Ovary (tissue), 9 donors: Measurements from ENCODE around the gene CPNE4. TPM values are rescaled to one million over a fixed set of nuclear protein-coding genes. Genes with fewer than 3 reads are reported as not detected.

ENCODE experiments used
- DNase-seq, 5 donors: peaks; one replicate each; pipeline ENCODE4 v3.0.0-alpha.2; 2019 to 2020
- H3K27ac ChIP-seq, 2 donors: fragments of 200-600 bp; one replicate each; pipeline versions ENCODE4 v1.5.1 to v1.8.0; 2019 to 2022
- H3K27me3 ChIP-seq: fragments of 200-600 bp; one replicate; pipeline ENCODE4 v1.8.0; 2022
- H3K36me3 ChIP-seq: fragments of 200-600 bp; sonication (generic); one replicate; pipeline ENCODE4 v1.5.1; 2019
- H3K4me1 ChIP-seq: one replicate; pipeline ENCODE4 v1.8.1; 2013; ENCODE audit warnings: mild to moderate bottlenecking, moderate library complexity; ENCODE audit not compliant: insufficient read depth
- H3K4me3 ChIP-seq: fragments of 200-600 bp; sonication (generic); one replicate; pipeline ENCODE4 v1.5.1; 2017
- H3K9me3 ChIP-seq, 2 donors: fragments of 200-600 bp in 1 of 2; sonication (generic) in 1 of 2; one replicate each; pipeline versions ENCODE4 v1.5.1 to v1.8.1; 2013 to 2019; ENCODE audit warnings: mild to moderate bottlenecking in 1 of 2, moderate library complexity in 1 of 2
- EP300 ChIP-seq: sonication (generic); formaldehyde crosslinking; IDR thresholded peaks from one replicate; pipeline ENCODE4 v1.6.1; 2017; ENCODE audit warnings: antibody characterized with exemption
- POLR2A ChIP-seq: fragments of 450-650 bp; IDR thresholded peaks from one replicate; pipeline ENCODE4 v1.6.1; 2017; ENCODE audit warnings: antibody characterized with exemption, mild to moderate bottlenecking, moderate library complexity
- WGBS, 3 donors: extraction: QIAGEN DNeasy Blood & Tissue Kit in 1 of 3; methylation state at CpG; one replicate each; pipeline versions ENCODE4 v1.1.5 to v1.1.7; 2013 to 2017; 5-methylcytosine and 5-hydroxymethylcytosine counted together
- intact Hi-C, 4 donors: fragments of 100-400 bp; cut with DNase I; formaldehyde crosslinking; loops; one replicate each; pipeline versions ENCODE4 v1.11.0 to v1.15.1; 2022 to 2023
- polyA plus RNA-seq, 2 donors: library from polyadenylated mRNA; stranded (reverse); fragments of 200-250 nt in 1 of 2; fragments of 350-450 nt in 1 of 2; fragmentation: Illumina TruSeq in 1 of 2; extraction: RNeasy Lipid Tissue Mini Kit (QIAGEN cat#74804) in 1 of 2; gene quantifications; one replicate each; pipeline ENCODE4 v1.2.3, GENCODE V29; 2013 to 2014
- total RNA-seq, 7 donors: library from RNA; depleted of rRNA in 2 of 7; stranded (reverse); fragments of >200 nt in 2 of 7; fragmentation: NEBNext Ultra II Directional in 3 of 7; extraction: Animal tissue kit (Norgen Biotek cat#: 25700) in 3 of 7; gene quantifications; one replicate each; pipeline versions ENCODE4 v1.1.0 to v1.2.4, GENCODE V29; 2016 to 2023
- TF ChIP-seq, protein P1 (sequence below), 3 donors: fragments of 450-650 bp in 2 of 3; fragments of 200-600 bp in 1 of 3; IDR thresholded peaks; one replicate each; pipeline versions ENCODE4 v1.5.1 to v1.8.0; 2016 to 2022; ENCODE audit warnings: antibody characterized with exemption in 3 of 3, mild to moderate bottlenecking in 1 of 3
- donor health status: DM: no; HTN: no; CAD: no; lungs with moderate emphysema.
- donor health status: DM: no; HTN: no; CAD: no.
- donor health status: Bipolar disorder and iron deficiency.
- donor health status: DM: yes; HTN: yes; CAD: no.
- donor health status: DM: no; HTN: no; CAD: no.
- donor health status: DM: yes; HTN: yes; CAD: no.

The CPNE4 gene
- total and polyA plus RNA-seq, 9 donors = 0.11 to 0.27 (median 0.13) TPM; not detected in 6

DNA sequence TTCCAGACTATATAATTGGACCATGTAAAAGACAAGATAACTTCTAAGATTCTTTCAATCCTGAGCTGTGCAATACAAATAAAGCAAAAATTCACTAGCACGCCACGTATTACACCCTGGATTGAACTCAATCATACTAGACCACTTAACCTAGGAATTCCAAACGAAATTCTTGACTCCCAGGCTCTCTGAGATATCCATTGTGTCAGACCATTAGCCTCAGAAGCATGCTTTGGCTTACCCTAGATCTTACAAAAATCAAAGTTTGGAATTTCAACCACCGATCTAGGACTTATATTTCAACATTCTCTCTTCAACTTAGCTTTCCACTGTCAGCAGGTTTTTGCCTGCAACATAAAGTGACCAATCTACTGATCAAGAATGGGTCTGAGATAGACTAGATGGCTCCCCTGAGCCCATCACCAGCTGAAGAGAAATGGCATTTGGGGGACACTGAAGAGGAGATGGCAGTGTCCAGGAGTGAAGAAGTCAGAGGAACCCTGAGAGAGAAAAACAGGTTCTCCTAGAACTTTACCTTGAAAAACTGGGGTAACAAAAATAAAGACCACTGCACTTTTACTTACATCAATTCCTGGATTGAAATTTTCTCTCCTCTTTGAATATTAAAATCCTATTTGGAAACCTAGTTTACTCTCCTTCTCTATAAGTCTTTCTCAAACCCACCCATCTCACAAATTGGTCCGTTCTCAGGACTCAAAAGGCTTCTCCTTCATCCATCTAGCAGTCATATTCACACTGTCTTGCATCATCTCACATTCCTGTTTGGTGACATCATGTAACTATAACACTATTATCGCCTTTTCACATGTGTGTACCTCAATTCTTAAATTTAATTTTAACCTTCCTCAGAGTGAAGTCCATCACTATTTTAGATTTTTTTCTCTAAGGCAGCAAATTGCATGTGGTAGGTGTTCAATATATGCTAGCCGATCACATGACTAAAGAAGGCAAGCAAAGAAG lies 18.5 kb downstream of the CPNE4 start:
- Histone ChIP-seq H3K27me3 (no peaks in the 10 kb centered on the region), H3K4me3 (no peak overlapping the region), H3K27ac (no peak overlapping the region), H3K36me3 (no peaks in the 10 kb centered on the region), H3K4me1 (no peaks in the 10 kb centered on the region), H3K9me3 (no peaks in the 10 kb centered on the region)
- WGBS, 3 donors = 64 to 75% (median 65%) methylated on average over 7 of the region's 7 CpGs
- TF ChIP-seq POLR2A (no peak), EP300 (no peak)
- TF ChIP-seq, protein P1, sequence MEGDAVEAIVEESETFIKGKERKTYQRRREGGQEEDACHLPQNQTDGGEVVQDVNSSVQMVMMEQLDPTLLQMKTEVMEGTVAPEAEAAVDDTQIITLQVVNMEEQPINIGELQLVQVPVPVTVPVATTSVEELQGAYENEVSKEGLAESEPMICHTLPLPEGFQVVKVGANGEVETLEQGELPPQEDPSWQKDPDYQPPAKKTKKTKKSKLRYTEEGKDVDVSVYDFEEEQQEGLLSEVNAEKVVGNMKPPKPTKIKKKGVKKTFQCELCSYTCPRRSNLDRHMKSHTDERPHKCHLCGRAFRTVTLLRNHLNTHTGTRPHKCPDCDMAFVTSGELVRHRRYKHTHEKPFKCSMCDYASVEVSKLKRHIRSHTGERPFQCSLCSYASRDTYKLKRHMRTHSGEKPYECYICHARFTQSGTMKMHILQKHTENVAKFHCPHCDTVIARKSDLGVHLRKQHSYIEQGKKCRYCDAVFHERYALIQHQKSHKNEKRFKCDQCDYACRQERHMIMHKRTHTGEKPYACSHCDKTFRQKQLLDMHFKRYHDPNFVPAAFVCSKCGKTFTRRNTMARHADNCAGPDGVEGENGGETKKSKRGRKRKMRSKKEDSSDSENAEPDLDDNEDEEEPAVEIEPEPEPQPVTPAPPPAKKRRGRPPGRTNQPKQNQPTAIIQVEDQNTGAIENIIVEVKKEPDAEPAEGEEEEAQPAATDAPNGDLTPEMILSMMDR (IDR thresholded peaks at IDR 0.05) = no peak
- no peak for DNase-seq
- intact Hi-C loops = no loop called here

DNA sequence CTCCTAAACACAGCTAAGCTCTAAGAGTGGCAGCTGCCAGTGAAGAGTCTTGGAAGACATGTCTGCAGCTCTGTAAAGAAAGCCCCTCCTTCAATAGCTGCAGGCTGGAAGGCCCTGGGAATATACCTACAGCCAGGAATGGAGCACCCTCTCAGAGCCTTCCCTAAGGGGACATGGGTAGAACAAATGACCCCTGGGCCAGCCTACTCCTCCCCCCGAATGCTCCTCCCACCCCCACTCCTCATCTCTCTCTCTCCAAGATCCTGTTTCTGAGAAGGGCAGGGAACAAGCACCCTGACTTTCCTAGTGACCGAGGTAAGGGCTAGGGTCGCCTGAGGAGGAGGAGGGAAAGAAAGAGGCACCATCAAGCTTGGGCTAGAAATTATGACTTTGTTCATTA lies 20.7 kb downstream of the CPNE4 start:
- Histone ChIP-seq H3K4me1 (no peaks in the 10 kb centered on the region), H3K27me3 (no peaks in the 10 kb centered on the region), H3K9me3 (no peaks in the 10 kb centered on the region), H3K36me3 (no peaks in the 10 kb centered on the region), H3K27ac (no peak overlapping the region), H3K4me3 (no peak overlapping the region)
- intact Hi-C loops = no loop called here
- TF ChIP-seq, protein P1 (IDR thresholded peaks at IDR 0.05) = no peak
- no peak for TF ChIP-seq POLR2A
- no peak for TF ChIP-seq EP300
- WGBS, 3 donors = 45 to 56% (median 56%) methylated on average over 3 of the region's 3 CpGs
- DNase-seq = no peak

DNA sequence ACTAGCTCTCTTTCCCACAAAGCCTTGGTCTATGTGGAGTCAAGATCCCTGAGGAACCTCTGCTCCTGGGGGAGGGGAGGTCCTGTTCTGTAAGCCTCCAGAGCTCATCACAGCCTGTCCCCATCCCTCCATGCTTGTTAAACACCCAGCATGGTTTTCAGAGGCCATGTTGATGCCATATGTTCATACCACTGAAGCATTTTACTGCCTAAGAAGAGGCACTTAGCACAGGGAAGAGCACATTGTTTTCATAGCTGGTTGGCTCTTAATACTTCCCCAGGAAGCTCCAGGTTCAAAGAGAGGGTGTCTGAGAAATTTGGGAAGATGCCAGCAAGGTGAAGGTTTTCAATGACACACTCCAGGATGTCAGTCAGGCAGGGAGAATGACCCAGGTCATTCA lies 25.6 kb downstream of the CPNE4 start:
- Histone ChIP-seq H3K4me3 (no peak overlapping the region), H3K4me1 (no peaks in the 10 kb centered on the region), H3K27ac (no peak overlapping the region), H3K9me3 (no peaks in the 10 kb centered on the region), H3K27me3 (no peaks in the 10 kb centered on the region), H3K36me3 (no peaks in the 10 kb centered on the region)
- TF ChIP-seq EP300 (no peak), POLR2A (no peak)
- TF ChIP-seq, protein P1 (IDR thresholded peaks at IDR 0.05) = no peak
- no peak for DNase-seq
- intact Hi-C loops = no loop called here

DNA sequence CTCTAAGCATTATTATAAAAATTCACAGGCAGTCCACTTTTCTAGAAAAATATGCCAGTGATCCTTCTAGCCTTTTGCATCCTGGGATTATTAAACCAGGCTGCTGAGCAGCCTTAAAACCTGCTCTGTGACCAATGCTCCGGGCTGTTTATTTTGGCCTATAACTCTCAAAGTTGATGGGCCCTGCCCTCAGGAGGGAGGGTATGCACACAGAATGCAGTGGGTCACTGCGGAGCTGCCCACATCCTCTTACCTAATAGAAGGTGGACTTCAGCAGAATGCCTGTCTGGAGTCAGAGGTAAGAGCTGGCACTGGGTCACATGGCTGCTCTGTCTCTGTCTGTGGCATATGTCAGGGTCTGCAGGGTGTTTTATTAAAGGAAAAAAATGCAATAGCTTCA lies 26.0 kb downstream of the CPNE4 start:
- Histone ChIP-seq H3K4me3 (no peak overlapping the region), H3K27me3 (no peaks in the 10 kb centered on the region), H3K27ac (no peak overlapping the region), H3K9me3 (no peaks in the 10 kb centered on the region), H3K36me3 (no peaks in the 10 kb centered on the region), H3K4me1 (no peaks in the 10 kb centered on the region)
- intact Hi-C loops = no loop called here
- 31 to 42% (median 35%) methylated on average over 2 of the region's 2 CpGs for WGBS, 3 donors
- no peak for TF ChIP-seq EP300
- no peak for TF ChIP-seq POLR2A
- TF ChIP-seq, protein P1 (IDR thresholded peaks at IDR 0.05) = no peak
- no peak for DNase-seq
